HepG2 (cell line): ENCODE data around the gene TRNT1. TPM values are rescaled to one million over a fixed set of nuclear protein-coding genes. Genes with fewer than 3 reads are reported as not detected.

Experiments used
- ARID5B ChIP-seq: IDR thresholded peaks from 2 replicates; pipeline ENCODE4 v1.4.0; 2020; ENCODE audit warnings: mild to moderate bottlenecking, missing genetic modification reagents
- EZH2 ChIP-seq: conservative IDR thresholded peaks from 2 replicates; pipeline ENCODE4 v1.6.1; 2012; ENCODE audit warnings: mild to moderate bottlenecking, low read depth, low read length, moderate library complexity
- FOXC1 ChIP-seq: sonication (generic); formaldehyde crosslinking; IDR thresholded peaks from 2 replicates; pipeline ENCODE4 v1.8.0; 2022; ENCODE audit warnings: mild to moderate bottlenecking, missing genetic modification reagents, borderline replicate concordance
- HIVEP1 ChIP-seq: sonication (generic); formaldehyde crosslinking; IDR thresholded peaks from 2 replicates; pipeline ENCODE4 v1.4.0; 2020; ENCODE audit warnings: mild to moderate bottlenecking, missing genetic modification reagents
- HOXA3 ChIP-seq: sonication (generic); formaldehyde crosslinking; IDR thresholded peaks from 2 replicates; pipeline ENCODE4 v1.5.0; 2020; ENCODE audit warnings: missing genetic modification reagents
- JDP2 ChIP-seq: sonication (generic); formaldehyde crosslinking; IDR thresholded peaks from 2 replicates; pipeline ENCODE4 v1.8.1; 2022; ENCODE audit warnings: missing genetic modification reagents, borderline replicate concordance
- NAIF1 ChIP-seq: sonication (generic); formaldehyde crosslinking; IDR thresholded peaks from 2 replicates; pipeline ENCODE4 v1.5.0; 2020; ENCODE audit warnings: mild to moderate bottlenecking, missing genetic modification reagents, borderline replicate concordance
- NFIC ChIP-seq: IDR thresholded peaks from 2 replicates; pipeline ENCODE4 v1.6.1; 2012; ENCODE audit warnings: mild to moderate bottlenecking, low read length, inconsistent platforms
- TFDP2 ChIP-seq: sonication (generic); formaldehyde crosslinking; IDR thresholded peaks from 2 replicates; pipeline ENCODE4 v1.4.0; 2020; ENCODE audit warnings: missing genetic modification reagents
- TSC22D2 ChIP-seq: sonication (generic); formaldehyde crosslinking; IDR thresholded peaks from 2 replicates; pipeline ENCODE4 v1.5.1; 2020; ENCODE audit warnings: missing genetic modification reagents, mild to moderate bottlenecking, borderline replicate concordance
- ZNF136 ChIP-seq: sonication (generic); formaldehyde crosslinking; IDR thresholded peaks from 2 replicates; pipeline ENCODE4 v1.8.1; 2022; ENCODE audit warnings: low read depth, mild to moderate bottlenecking, moderate library complexity, missing genetic modification reagents
- ZNF18 ChIP-seq: sonication (generic); formaldehyde crosslinking; IDR thresholded peaks from 2 replicates; pipeline ENCODE4 v1.8.0; 2022; ENCODE audit warnings: mild to moderate bottlenecking, missing genetic modification reagents; ENCODE audit not compliant: insufficient replicate concordance
- ZNF451 ChIP-seq: sonication (generic); formaldehyde crosslinking; IDR thresholded peaks from 2 replicates; pipeline ENCODE4 v1.5.0; 2020; ENCODE audit warnings: mild to moderate bottlenecking, missing genetic modification reagents
- ZNF530 ChIP-seq: sonication (generic); formaldehyde crosslinking; IDR thresholded peaks from 2 replicates; pipeline ENCODE4 v1.5.0; 2020; ENCODE audit warnings: low read depth, mild to moderate bottlenecking, missing genetic modification reagents
- ZNF646 ChIP-seq: sonication (generic); formaldehyde crosslinking; IDR thresholded peaks from 2 replicates; pipeline ENCODE4 v1.9.0; 2021; ENCODE audit warnings: mild to moderate bottlenecking, missing genetic modification reagents
- polyA plus RNA-seq, 8 experiments: library from polyadenylated mRNA; depleted of rRNA in 3 of 8; stranded (reverse) in 7 of 8; unstranded in 1 of 8; fragments of >200 nt; fragmentation: Illumina TruSeq in 4 of 8; extraction: Trizol in 4 of 8; gene quantifications; 2 replicates each; pipeline versions ENCODE4 v1.2.1 to v1.2.3, GENCODE V29; 2011 to 2016; ENCODE audit warnings: low read depth in 4 of 8, missing spikeins in 1 of 8, mixed read lengths in 1 of 8; ENCODE audit not compliant: insufficient read depth in 1 of 8
- total RNA-seq, 5 experiments: library from RNA; depleted of rRNA; stranded (reverse); fragments of >200 nt; fragmentation: Illumina TruSeq; extraction: Trizol; gene quantifications; 2 replicates each; pipeline ENCODE4 v1.2.3, GENCODE V29; 2016; ENCODE audit warnings: low read depth in 1 of 5

Gene TRNT1
- total and polyA plus RNA-seq, 2 of the 13 experiments (the other 11 are each of a cell fraction or from before 2014, with no cell fraction given): 9.4 to 27.7 TPM

GRCh38 chr3:3179407-3180094 lies 52.8 kb downstream of the TRNT1 start, which contains the start of gene CRBN (continued):
- TF ChIP-seq ZNF18 (CRISPR knock-in tag) (no peak), ARID5B (CRISPR knock-in tag) (peak; percentile 79), FOXC1 (CRISPR knock-in tag) (peak; percentile 94), TSC22D2 (CRISPR knock-in tag) (peak; percentile 86; the same call in 1 of the 2 replicates), ZNF136 (CRISPR knock-in tag) (peak; percentile 84; the same call in 1 of the 2 replicates), ZNF646 (CRISPR knock-in tag) (no peak), HIVEP1 (CRISPR knock-in tag) (peak; percentile 68), NFIC (no peak), NAIF1 (CRISPR knock-in tag) (peak; percentile 60; the same call in 1 of the 2 replicates), TFDP2 (peak; percentile 72; the same call in 1 of the 2 replicates), EZH2 (no peak), JDP2 (no peak), ZNF530 (CRISPR knock-in tag) (no peak), HOXA3 (CRISPR knock-in tag) (peak; percentile 94), ZNF451 (CRISPR knock-in tag) (peak; percentile 73; the same call in 1 of the 2 replicates)
